Cardiac fibroblast (primary cell): ENCODE data around the gene ALK.

Experiments
- DNase-seq, 2 donors: peaks; one replicate each; pipeline versions ENCODE4 v3.0.0 to v3.0.0-alpha.2; 2010; ENCODE audit warnings: low read depth in 2 of 2
- H3K4me3 ChIP-seq, 2 donors: replicated peaks in 1 of 2; 1 replicate in 1 of 2; 2 replicates in 1 of 2; pipeline ENCODE4 v1.5.1; 2011; ENCODE audit warnings: low read depth in 2 of 2, low read length in 2 of 2, mild to moderate bottlenecking in 2 of 2, moderate library complexity in 1 of 2
- CTCF ChIP-seq: IDR thresholded peaks from one replicate; pipeline ENCODE4 v1.5.1; 2011; ENCODE audit warnings: low read depth, mild to moderate bottlenecking, low read length, inconsistent platforms

The ALK gene

GRCh38 chr2:29762239-29762638 is 159.1 kb downstream of the ALK start:
- no peak for DNase-seq
- no peak overlapping the region for H3K4me3 ChIP-seq
- TF ChIP-seq CTCF: no peak

- no peak overlapping the region for H3K4me3 ChIP-seq
- no peak for DNase-seq
- no peak for TF ChIP-seq CTCF
Observed at GRCh38 chr2:29761278-29761677, 160.1 kb downstream of the ALK start.

- H3K4me3 ChIP-seq: no peak overlapping the region
- no peak for TF ChIP-seq CTCF
- DNase-seq: no peak
Observed at GRCh38 chr2:29760008-29760407, 161.4 kb downstream of the ALK start.

- DNase-seq: no peak
- no peak overlapping the region for H3K4me3 ChIP-seq
- TF ChIP-seq CTCF: no peak
Observed at GRCh38 chr2:29759360-29759759, 162.0 kb downstream of the ALK start.

- no peak for TF ChIP-seq CTCF
- DNase-seq: no peak
- no peak overlapping the region for H3K4me3 ChIP-seq
Observed at GRCh38 chr2:29755829-29756228, 165.6 kb downstream of the ALK start.

- H3K4me3 ChIP-seq: no peak overlapping the region
- TF ChIP-seq CTCF: no peak
- no peak for DNase-seq
Observed at GRCh38 chr2:29755233-29755632, 166.2 kb downstream of the ALK start.

GRCh38 chr2:29753671-29754444 is 167.5 kb downstream of the ALK start:
- DNase-seq: peak in 1 of 2 donors; percentile 78
- H3K4me3 ChIP-seq: no peak overlapping the region
- TF ChIP-seq CTCF: no peak
